IPS-20b (cell line): ENCODE results near the gene TSC22D1.

ENCODE experiments used
- H3K27ac ChIP-seq: one replicate; pipeline ENCODE4 v1.5.1; 2013; ENCODE audit warnings: low read length
- H3K27me3 ChIP-seq: 2 replicates; pipeline ENCODE4 v1.6.1; 2013; ENCODE audit warnings: mild to moderate bottlenecking, low read length, inconsistent platforms; ENCODE audit not compliant: insufficient read depth
- H3K36me3 ChIP-seq: 2 replicates; pipeline ENCODE4 v1.6.1; 2013; ENCODE audit warnings: low read depth, mild to moderate bottlenecking, inconsistent platforms, low read length, moderate library complexity; ENCODE audit not compliant: insufficient read depth
- H3K4me1 ChIP-seq: 2 replicates; pipeline ENCODE4 v1.6.1; 2013; ENCODE audit warnings: mild to moderate bottlenecking, control low read depth, inconsistent platforms, low read length, moderate library complexity; ENCODE audit not compliant: insufficient read depth
- H3K4me3 ChIP-seq: 2 replicates; pipeline ENCODE4 v1.5.1; 2013; ENCODE audit warnings: mild to moderate bottlenecking, low read length, inconsistent platforms
- H3K9ac ChIP-seq: 2 replicates; pipeline ENCODE4 v1.6.1; 2013; ENCODE audit warnings: low read depth, mild to moderate bottlenecking, inconsistent platforms, low read length, moderate library complexity
- H3K9me3 ChIP-seq: 2 replicates; pipeline ENCODE4 v1.6.1; 2013; ENCODE audit warnings: mild to moderate bottlenecking, low read depth, low read length, inconsistent platforms; ENCODE audit not compliant: insufficient read depth

Gene TSC22D1

GRCh38 chr13:44592216-44592847 lies 16.2 kb upstream of the TSC22D1 start:
- Histone ChIP-seq H3K4me1 (no peaks in the 10 kb centered on the region; the same call in 1 of the 2 replicates), H3K36me3 (no peaks in the 10 kb centered on the region), H3K9me3 (no peaks in the 10 kb centered on the region), H3K27ac (no peak overlapping the region), H3K9ac (no peak overlapping the region), H3K27me3 (no peaks in the 10 kb centered on the region), H3K4me3 (no peak overlapping the region)

GRCh38 chr13:44591316-44591715 lies 15.2 kb upstream of the TSC22D1 start:
- Histone ChIP-seq H3K27ac (no peak overlapping the region), H3K9ac (no peak overlapping the region), H3K9me3 (no peaks in the 10 kb centered on the region), H3K4me1 (no peaks in the 10 kb centered on the region; the same call in 1 of the 2 replicates), H3K36me3 (no peaks in the 10 kb centered on the region), H3K27me3 (no peaks in the 10 kb centered on the region), H3K4me3 (no peak overlapping the region)

- H3K4me1 ChIP-seq: peaks cover 10% of the 10 kb centered on the region; the same call in 1 of the 2 replicates
- no peak overlapping the region for H3K27ac ChIP-seq
- H3K4me3 ChIP-seq: no peak overlapping the region
- H3K27me3 ChIP-seq: no peaks in the 10 kb centered on the region
- no peaks in the 10 kb centered on the region for H3K36me3 ChIP-seq
- H3K9ac ChIP-seq: no peak overlapping the region
- no peaks in the 10 kb centered on the region for H3K9me3 ChIP-seq
Measured at GRCh38 chr13:44583137-44583536, 7.0 kb upstream of the TSC22D1 start.

GRCh38 chr13:44578067-44578400 lies 1.9 kb upstream of the TSC22D1 start:
- peak overlapping the region; percentile 90 for H3K27ac ChIP-seq
- H3K4me1 ChIP-seq: peaks cover 30% of the 10 kb centered on the region
- H3K9me3 ChIP-seq: no peaks in the 10 kb centered on the region
- H3K27me3 ChIP-seq: no peaks in the 10 kb centered on the region
- H3K36me3 ChIP-seq: peaks cover 18% of the 10 kb centered on the region
- peak overlapping the region; percentile 81 for H3K4me3 ChIP-seq
- H3K9ac ChIP-seq: peak overlapping the region; percentile 97

- Histone ChIP-seq H3K9ac (peak overlapping the region; percentile 97), H3K4me3 (peak overlapping the region; percentile 81), H3K36me3 (peaks cover 18% of the 10 kb centered on the region)
Measured at GRCh38 chr13:44577236-44578066, 1.3 kb upstream of the TSC22D1 start.

GRCh38 chr13:44576351-44577235 lies 463 bp upstream of the TSC22D1 start:
- Histone ChIP-seq H3K9ac (peak overlapping the region; percentile 87), H3K27me3 (no peaks in the 10 kb centered on the region), H3K9me3 (no peaks in the 10 kb centered on the region), H3K36me3 (peaks cover 18% of the 10 kb centered on the region), H3K27ac (peak overlapping the region; percentile 87), H3K4me3 (peak overlapping the region; percentile 81), H3K4me1 (peaks cover 30% of the 10 kb centered on the region)

More at GRCh38 chr13:44577236-44578066, 1.3 kb upstream of the TSC22D1 start:
- H3K27ac ChIP-seq: peak overlapping the region; percentile 90
- H3K9me3 ChIP-seq: no peaks in the 10 kb centered on the region
- peaks cover 30% of the 10 kb centered on the region for H3K4me1 ChIP-seq
- no peaks in the 10 kb centered on the region for H3K27me3 ChIP-seq

- H3K9me3 ChIP-seq: no peaks in the 10 kb centered on the region
- H3K4me3 ChIP-seq: peak overlapping the region; percentile 81
- H3K4me1 ChIP-seq: peaks cover 28% of the 10 kb centered on the region
- H3K36me3 ChIP-seq: peaks cover 18% of the 10 kb centered on the region
- peak overlapping the region; percentile 87; the same call in 1 of the 2 replicates for H3K9ac ChIP-seq
- no peak overlapping the region for H3K27ac ChIP-seq
- H3K27me3 ChIP-seq: no peaks in the 10 kb centered on the region
Measured at GRCh38 chr13:44575035-44575434, 1.1 kb downstream of the TSC22D1 start.

- Histone ChIP-seq H3K27me3 (no peaks in the 10 kb centered on the region), H3K36me3 (peaks cover 18% of the 10 kb centered on the region), H3K4me1 (peaks cover 24% of the 10 kb centered on the region), H3K27ac (no peak overlapping the region), H3K4me3 (peak overlapping the region; percentile 81), H3K9ac (no peak overlapping the region; the same call in 1 of the 2 replicates), H3K9me3 (no peaks in the 10 kb centered on the region)
Measured at GRCh38 chr13:44574466-44574855, 1.7 kb downstream of the TSC22D1 start.

- Histone ChIP-seq H3K27ac (no peak overlapping the region), H3K4me3 (peak overlapping the region; percentile 81)
Measured at GRCh38 chr13:44573790-44574465, 2.2 kb downstream of the TSC22D1 start.

GRCh38 chr13:44573071-44573470 lies 3.1 kb downstream of the TSC22D1 start:
- Histone ChIP-seq H3K27me3 (no peaks in the 10 kb centered on the region), H3K4me1 (peaks cover 21% of the 10 kb centered on the region), H3K4me3 (peak overlapping the region; percentile 81), H3K36me3 (peaks cover 18% of the 10 kb centered on the region), H3K27ac (no peak overlapping the region), H3K9me3 (no peaks in the 10 kb centered on the region), H3K9ac (peak overlapping the region; percentile 51; the same call in 1 of the 2 replicates)

More at GRCh38 chr13:44573790-44574465, 2.2 kb downstream of the TSC22D1 start:
- Histone ChIP-seq H3K9ac (no peak overlapping the region), H3K9me3 (no peaks in the 10 kb centered on the region), H3K4me1 (peaks cover 21% of the 10 kb centered on the region), H3K36me3 (peaks cover 18% of the 10 kb centered on the region), H3K27me3 (no peaks in the 10 kb centered on the region)

- H3K4me1 ChIP-seq: peaks cover 20% of the 10 kb centered on the region
- no peak overlapping the region; the same call in 1 of the 2 replicates for H3K9ac ChIP-seq
- no peak overlapping the region for H3K27ac ChIP-seq
- no peaks in the 10 kb centered on the region for H3K36me3 ChIP-seq
- no peaks in the 10 kb centered on the region for H3K27me3 ChIP-seq
- H3K9me3 ChIP-seq: no peaks in the 10 kb centered on the region
- H3K4me3 ChIP-seq: no peak overlapping the region; the same call in 1 of the 2 replicates
Measured at GRCh38 chr13:44566601-44567000, 9.5 kb downstream of the TSC22D1 start.
